Liver (tissue), 9 donors: Measurements from ENCODE around the gene LRRC63. TPM values are rescaled to one million over a fixed set of nuclear protein-coding genes. Genes with fewer than 3 reads are reported as not detected.

Source experiments
- DNase-seq: peaks from one replicate; pipeline ENCODE4 v3.0.0-alpha.2; 2017; ENCODE audit warnings: low spot score
- H3K27ac ChIP-seq, 2 donors: one replicate each; pipeline ENCODE4 v1.7.0; 2013; ENCODE audit warnings: inconsistent platforms in 2 of 2, low read length in 2 of 2, control low read depth in 1 of 2, low read depth in 1 of 2, mild to moderate bottlenecking in 1 of 2
- H3K27me3 ChIP-seq, 4 donors: one replicate each; pipeline versions ENCODE4 v1.6.1 to v1.7.0; 2013; ENCODE audit warnings: low read length in 3 of 4, inconsistent platforms in 1 of 4, mild to moderate bottlenecking in 1 of 4, moderate library complexity in 1 of 4; ENCODE audit not compliant: control insufficient read depth in 4 of 4, insufficient read depth in 4 of 4
- H3K36me3 ChIP-seq, 4 donors: one replicate each; pipeline versions ENCODE4 v1.6.1 to v1.7.0; 2013; ENCODE audit warnings: low read length in 3 of 4, mild to moderate bottlenecking in 3 of 4, low read depth in 1 of 4, moderate library complexity in 1 of 4; ENCODE audit not compliant: control insufficient read depth in 4 of 4, insufficient read depth in 3 of 4
- H3K4me1 ChIP-seq, 4 donors: one replicate each; pipeline versions ENCODE4 v1.6.1 to v1.7.0; 2013; ENCODE audit warnings: low read length in 3 of 4, mild to moderate bottlenecking in 3 of 4, moderate library complexity in 1 of 4; ENCODE audit not compliant: control insufficient read depth in 4 of 4, insufficient read depth in 4 of 4
- H3K4me3 ChIP-seq, 3 donors: one replicate each; pipeline versions ENCODE4 v1.6.1 to v1.7.0; 2013; ENCODE audit warnings: low read length in 3 of 3, control low read depth in 1 of 3, low read depth in 1 of 3, mild to moderate bottlenecking in 1 of 3
- H3K9ac ChIP-seq, 2 donors: one replicate each; pipeline ENCODE4 v1.7.0; 2013; ENCODE audit warnings: low read length in 2 of 2, mild to moderate bottlenecking in 2 of 2, moderate library complexity in 2 of 2, control low read depth in 1 of 2, low read depth in 1 of 2
- H3K9me3 ChIP-seq, 4 donors: one replicate each; pipeline versions ENCODE4 v1.6.1 to v1.7.0; 2013; ENCODE audit warnings: low read length in 3 of 4; ENCODE audit not compliant: control insufficient read depth in 4 of 4
- ATF3 ChIP-seq: IDR thresholded peaks from 2 replicates; pipeline ENCODE4 v1.6.1; 2016; ENCODE audit warnings: antibody characterized with exemption
- CTCF ChIP-seq: fragments of 150-350 bp; IDR thresholded peaks from 2 replicates; pipeline ENCODE4 v1.5.1; 2017; ENCODE audit warnings: improper control_type of control experiment, low read depth, low read length; ENCODE audit not compliant: missing input control
- EGR1 ChIP-seq, 2 donors: IDR thresholded peaks; 2 replicates each; pipeline ENCODE4 v1.6.1; 2016 to 2018; ENCODE audit warnings: antibody characterized with exemption in 2 of 2, low read depth in 2 of 2
- FOXA1 ChIP-seq: IDR thresholded peaks from 2 replicates; pipeline ENCODE4 v1.6.1; 2016; ENCODE audit warnings: antibody characterized with exemption
- FOXA2 ChIP-seq: IDR thresholded peaks from 2 replicates; pipeline ENCODE4 v1.6.1; 2016; ENCODE audit warnings: antibody characterized with exemption
- GABPA ChIP-seq, 2 donors: IDR thresholded peaks in 1 of 2; conservative IDR thresholded peaks in 1 of 2; 2 replicates each; pipeline ENCODE4 v1.6.1; 2016; ENCODE audit warnings: antibody characterized with exemption in 2 of 2, mild to moderate bottlenecking in 1 of 2, moderate library complexity in 1 of 2
- HNF4A ChIP-seq, 2 donors: conservative IDR thresholded peaks; 2 replicates each; pipeline ENCODE4 v1.6.1; 2016; ENCODE audit warnings: antibody characterized with exemption in 2 of 2, mild to moderate bottlenecking in 2 of 2
- HNF4G ChIP-seq: IDR thresholded peaks from 2 replicates; pipeline ENCODE4 v1.6.1; 2016; ENCODE audit warnings: antibody characterized with exemption
- JUND ChIP-seq, 2 donors: IDR thresholded peaks; 2 replicates each; pipeline ENCODE4 v1.6.1; 2016; ENCODE audit warnings: antibody characterized with exemption in 2 of 2
- MAX ChIP-seq: IDR thresholded peaks from 2 replicates; pipeline ENCODE4 v1.6.1; 2016; ENCODE audit warnings: antibody characterized with exemption
- NR2F2 ChIP-seq: IDR thresholded peaks from 2 replicates; pipeline ENCODE4 v1.6.1; 2016; ENCODE audit warnings: antibody characterized with exemption
- RAD21 ChIP-seq, 2 donors: IDR thresholded peaks; 2 replicates each; pipeline ENCODE4 v1.6.1; 2016; ENCODE audit warnings: antibody characterized with exemption in 2 of 2, mild to moderate bottlenecking in 2 of 2
- REST ChIP-seq: IDR thresholded peaks from 2 replicates; pipeline ENCODE4 v1.6.1; 2016; ENCODE audit warnings: antibody characterized with exemption, mild to moderate bottlenecking
- RXRA ChIP-seq, 2 donors: IDR thresholded peaks; 2 replicates each; pipeline ENCODE4 v1.6.1; 2017 to 2018; ENCODE audit warnings: antibody characterized with exemption in 2 of 2, mild to moderate bottlenecking in 1 of 2
- SP1 ChIP-seq: IDR thresholded peaks from 2 replicates; pipeline ENCODE4 v1.6.1; 2018; ENCODE audit warnings: antibody characterized with exemption, mild to moderate bottlenecking
- TAF1 ChIP-seq: conservative IDR thresholded peaks from 2 replicates; pipeline ENCODE4 v1.6.1; 2016; ENCODE audit warnings: antibody characterized with exemption, mild to moderate bottlenecking
- YY1 ChIP-seq: IDR thresholded peaks from 2 replicates; pipeline ENCODE4 v1.6.1; 2016; ENCODE audit warnings: antibody characterized with exemption, mild to moderate bottlenecking
- ZBTB33 ChIP-seq: IDR thresholded peaks from 2 replicates; pipeline ENCODE4 v1.6.1; 2016; ENCODE audit warnings: antibody characterized with exemption
- WGBS: extraction: QIAGEN DNeasy Blood & Tissue Kit; methylation state at CpG from one replicate; pipeline ENCODE4 v1.1.7; 2013; 5-methylcytosine and 5-hydroxymethylcytosine counted together
- polyA plus RNA-seq, 2 donors: library from polyadenylated mRNA; stranded (reverse) in 1 of 2; unstranded in 1 of 2; fragments of 200-250 nt in 1 of 2; fragments of >200 nt in 1 of 2; fragmentation: Nextera tagmentation in 1 of 2; extraction: Ambion mirVana in 1 of 2; gene quantifications; one replicate each; pipeline versions ENCODE4 v1.2.1 to v1.2.3, GENCODE V29; 2013 to 2015
- total RNA-seq, 2 donors: library from RNA; depleted of rRNA; stranded (reverse); fragments of >200 nt; gene quantifications; one replicate each; pipeline ENCODE4 v1.2.3, GENCODE V29; 2014
- donor health status: healthy.
- donor health status: healthy.
- donor health status: healthy.
- donor health status: healthy.
- donor health status: healthy.

Gene LRRC63
- total and polyA plus RNA-seq, 4 donors = 0.03 to 0.84 (median 0.09) TPM

GRCh38 chr13:46278474-46278873 is 66.7 kb downstream of the LRRC63 start:
- Histone ChIP-seq H3K9ac (no peak overlapping the region), H3K27me3 (no peaks in the 10 kb centered on the region), H3K4me3 (no peak overlapping the region), H3K27ac (no peak overlapping the region), H3K36me3 (no peaks in the 10 kb centered on the region), H3K4me1 (no peaks in the 10 kb centered on the region), H3K9me3 (no peaks in the 10 kb centered on the region)
- no peak for DNase-seq
- TF ChIP-seq NR2F2 (no peak), RXRA (IDR thresholded peaks at IDR 0.05) (no peak), FOXA1 (no peak), RAD21 (IDR thresholded peaks at IDR 0.05) (no peak), JUND (IDR thresholded peaks at IDR 0.05) (no peak), ATF3 (no peak), GABPA (IDR thresholded peaks at IDR 0.05 in 1 of 2, conservative IDR thresholded peaks at IDR 0.05 in 1 of 2) (no peak), MAX (no peak), YY1 (no peak), TAF1 (no peak), HNF4G (no peak), HNF4A (conservative IDR thresholded peaks at IDR 0.05) (no peak), ZBTB33 (no peak), EGR1 (IDR thresholded peaks at IDR 0.05; ENCODE audit: low read depth in 2 of 2) (no peak), SP1 (no peak), REST (no peak), FOXA2 (no peak), CTCF (no peak)
- WGBS = 61% methylated on average over 4 of the region's 4 CpGs

- no peak overlapping the region for H3K4me3 ChIP-seq
These were observed 70.1 kb downstream of the LRRC63 start for GRCh38 chr13:46281779-46282178.

More at GRCh38 chr13:46281779-46282178, 70.1 kb downstream of the LRRC63 start:
- no peaks in the 10 kb centered on the region for H3K27me3 ChIP-seq
- no peaks in the 10 kb centered on the region for H3K36me3 ChIP-seq
- no peaks in the 10 kb centered on the region for H3K9me3 ChIP-seq
- no peaks in the 10 kb centered on the region for H3K4me1 ChIP-seq
- no peak for DNase-seq
- WGBS = 66% methylated on average over 2 of the region's 2 CpGs
- H3K9ac ChIP-seq = no peak overlapping the region
- H3K27ac ChIP-seq = no peak overlapping the region
- TF ChIP-seq ATF3 = no peak
- TF ChIP-seq EGR1 (IDR thresholded peaks at IDR 0.05; ENCODE audit: low read depth in 2 of 2) = no peak
- TF ChIP-seq YY1 = no peak
- TF ChIP-seq JUND (IDR thresholded peaks at IDR 0.05) = no peak
- TF ChIP-seq CTCF = no peak
- no peak for TF ChIP-seq MAX
- no peak for TF ChIP-seq ZBTB33
